Activated CD8-positive, alpha-beta memory T cell treated with anti-CD3 and anti-CD28 coated beads, Interleukin-2, amount 50 U/mL, for 4 hours (primary cell): ENCODE measurements around the gene PFDN2.

ENCODE experiments used
- DNase-seq: peaks from one replicate; pipeline ENCODE4 v3.0.0-alpha.2; 2020

The PFDN2 gene

GRCh38 chr1:161098210-161099068, 19.4 kb downstream of the PFDN2 start, which contains the start of gene KLHDC9:
KLHDC9 (plus strand) TSS chr1:161098361; CDS start chr1:161098536, 175 bp downstream.
- DNase-seq = peak; percentile 56

GRCh38 chr1:161096530-161096929, 21.3 kb downstream of the PFDN2 start:
- DNase-seq = no peak

GRCh38 chr1:161096015-161096414, 21.8 kb downstream of the PFDN2 start:
- DNase-seq = no peak

GRCh38 chr1:161095230-161095629, 22.6 kb downstream of the PFDN2 start:
- no peak for DNase-seq

- no peak for DNase-seq
Observed at GRCh38 chr1:161094481-161094880, 23.4 kb downstream of the PFDN2 start.

GRCh38 chr1:161092621-161093028, 25.2 kb downstream of the PFDN2 start:
- DNase-seq = peak; percentile 51

GRCh38 chr1:161091796-161092507, 25.9 kb downstream of the PFDN2 start:
- no peak for DNase-seq

- no peak for DNase-seq
Observed at GRCh38 chr1:161091093-161091492, 26.7 kb downstream of the PFDN2 start.

- DNase-seq = no peak
Observed at GRCh38 chr1:161090617-161091016, 27.2 kb downstream of the PFDN2 start.

GRCh38 chr1:161089938-161090337, 27.9 kb downstream of the PFDN2 start:
- no peak for DNase-seq

GRCh38 chr1:161089251-161089924, 28.4 kb downstream of the PFDN2 start, which contains the start of gene NECTIN4:
NECTIN4 (minus strand) TSS chr1:161089558; CDS start chr1:161089296, 262 bp downstream.
- no peak for DNase-seq

GRCh38 chr1:161088587-161089110, 29.2 kb downstream of the PFDN2 start:
- no peak for DNase-seq

- DNase-seq = no peak
Observed at GRCh38 chr1:161086457-161086856, 31.4 kb downstream of the PFDN2 start.

- no peak for DNase-seq
Observed at GRCh38 chr1:161085165-161085564, 32.7 kb downstream of the PFDN2 start.

- no peak for DNase-seq
Observed at GRCh38 chr1:161084597-161084988, 33.2 kb downstream of the PFDN2 start.

GRCh38 chr1:161083748-161084596, 33.9 kb downstream of the PFDN2 start:
- no peak for DNase-seq

- DNase-seq = no peak
Observed at GRCh38 chr1:161082996-161083747, 34.7 kb downstream of the PFDN2 start.

- DNase-seq = no peak
Observed at GRCh38 chr1:161082483-161082882, 35.4 kb downstream of the PFDN2 start.

GRCh38 chr1:161081519-161081918, 36.3 kb downstream of the PFDN2 start:
- no peak for DNase-seq

GRCh38 chr1:161080441-161081405, 37.1 kb downstream of the PFDN2 start:
- DNase-seq = no peak
